Cardiac fibroblast (primary cell): ENCODE data around the gene DNAJC11.
A peak's percentile ranks its signal among the peaks of the same experiment; 100 is the strongest.
"Not testable (repeated sequence)": the region's sequence is repeated elsewhere in the genome, so short reads cannot be mapped to it uniquely, and the experiment has no call there.

Experiments used
- DNase-seq, 2 donors: peaks; one replicate each; pipeline versions ENCODE4 v3.0.0 to v3.0.0-alpha.2; 2010; ENCODE audit warnings: low read depth in 2 of 2
- H3K4me3 ChIP-seq, 2 donors: replicated peaks in 1 of 2; 1 replicate in 1 of 2; 2 replicates in 1 of 2; pipeline ENCODE4 v1.5.1; 2011; ENCODE audit warnings: low read depth in 2 of 2, low read length in 2 of 2, mild to moderate bottlenecking in 2 of 2, moderate library complexity in 1 of 2
- CTCF ChIP-seq: IDR thresholded peaks from one replicate; pipeline ENCODE4 v1.5.1; 2011; ENCODE audit warnings: low read depth, mild to moderate bottlenecking, low read length, inconsistent platforms

DNAJC11 gene

GRCh38 chr1:6600410-6601048 lies 101.1 kb downstream of the DNAJC11 start:
- DNase-seq: peak in 1 of 2 donors; percentile 26
- peak overlapping the region; percentile 98 to 99 for H3K4me3 ChIP-seq
- TF ChIP-seq CTCF: no peak

GRCh38 chr1:6599991-6600390 lies 101.6 kb downstream of the DNAJC11 start:
- H3K4me3 ChIP-seq: peak overlapping the region; percentile 98 to 99
- not testable (repeated sequence) for DNase-seq

GRCh38 chr1:6599141-6599975 lies 102.3 kb downstream of the DNAJC11 start:
- no peak for TF ChIP-seq CTCF
- DNase-seq: no peak

GRCh38 chr1:6597777-6598131 lies 103.9 kb downstream of the DNAJC11 start:
- H3K4me3 ChIP-seq: no peak overlapping the region
- no peak for TF ChIP-seq CTCF
- no peak for DNase-seq

More at GRCh38 chr1:6599141-6599975, 102.3 kb downstream of the DNAJC11 start:
- peak overlapping the region; percentile 37 to 98 for H3K4me3 ChIP-seq

DNA sequence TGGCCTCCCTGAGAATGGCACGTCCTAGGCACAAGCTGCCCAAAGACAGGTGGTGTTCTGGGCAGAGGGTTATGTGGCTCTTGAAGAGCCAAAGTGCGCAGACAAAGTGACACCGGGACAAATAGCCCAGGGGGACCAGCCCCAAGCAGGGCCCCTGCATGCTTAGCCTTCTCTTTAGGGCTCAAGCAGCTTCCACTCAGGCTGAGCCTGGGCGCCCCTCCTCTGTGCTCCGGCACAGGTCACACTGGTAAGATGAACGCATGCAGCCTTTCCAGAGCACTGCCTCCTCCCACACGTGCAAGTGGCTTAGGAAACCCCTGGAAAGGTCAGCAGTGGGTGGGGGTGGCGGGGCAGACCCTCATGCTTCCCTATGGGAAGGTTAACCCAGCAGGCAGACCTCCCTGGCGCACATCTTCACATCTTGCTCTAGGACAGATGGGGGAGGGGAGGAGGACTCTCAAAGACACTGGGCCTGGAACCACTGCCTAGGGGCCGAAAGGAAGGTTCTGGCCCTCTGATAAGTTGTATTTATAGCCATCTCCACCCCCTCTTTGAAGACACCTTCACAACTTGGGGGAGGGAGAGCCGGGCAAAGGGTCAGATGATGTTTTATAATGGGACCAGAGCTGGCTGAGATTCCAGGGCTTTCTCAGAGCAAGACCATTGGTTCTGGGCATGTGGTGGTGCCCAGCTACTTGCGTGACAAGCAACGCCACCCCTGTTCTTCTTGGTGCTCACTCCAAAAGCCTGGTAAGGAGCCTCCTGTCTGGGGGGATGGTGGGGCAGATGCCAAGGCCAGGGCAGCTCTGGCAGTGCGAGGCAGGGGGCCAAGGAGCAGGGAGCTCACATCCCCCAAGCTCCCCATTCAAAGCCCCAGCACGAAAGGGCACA lies 104.5 kb downstream of the DNAJC11 start:
- H3K4me3 ChIP-seq: no peak overlapping the region
- DNase-seq: no peak
- TF ChIP-seq CTCF: no peak

GRCh38 chr1:6596351-6596750 lies 105.3 kb downstream of the DNAJC11 start:
- H3K4me3 ChIP-seq: no peak overlapping the region

More at GRCh38 chr1:6596351-6596750, 105.3 kb downstream of the DNAJC11 start:
- TF ChIP-seq CTCF: no peak
- no peak for DNase-seq
